Transverse colon (tissue), 4 donors: ENCODE results near the gene FAM47E. TPM values are rescaled to one million over a fixed set of nuclear protein-coding genes. Genes with fewer than 3 reads are reported as not detected.

Experiments
- DNase-seq: peaks from one replicate; pipeline ENCODE4 v3.0.0-alpha.2; 2019
- H3K27ac ChIP-seq, 4 donors: fragments of 200-600 bp; sonication (generic); 2 replicates each; pipeline ENCODE4 v1.5.1; 2016 to 2018; ENCODE audit warnings: inconsistent platforms in 4 of 4
- H3K27me3 ChIP-seq: fragments of 200-600 bp; sonication (generic); 2 replicates; pipeline ENCODE4 v1.5.1; 2017; ENCODE audit warnings: inconsistent platforms
- H3K36me3 ChIP-seq, 4 donors: fragments of 200-600 bp; sonication (generic); 2 replicates each; pipeline ENCODE4 v1.5.1; 2017 to 2019; ENCODE audit warnings: inconsistent platforms in 4 of 4
- H3K4me1 ChIP-seq, 4 donors: fragments of 200-600 bp; sonication (generic); 2 replicates each; pipeline ENCODE4 v1.5.1; 2017 to 2020; ENCODE audit warnings: inconsistent platforms in 4 of 4
- H3K4me3 ChIP-seq, 4 donors: fragments of 200-600 bp; sonication (generic); 1 replicate in 1 of 4; 2 replicates in 3 of 4; pipeline versions ENCODE4 v1.5.1 to v1.6.1; 2017 to 2019; ENCODE audit warnings: inconsistent platforms in 4 of 4
- H3K9me3 ChIP-seq, 2 donors: fragments of 200-600 bp; sonication (generic); 2 replicates each; pipeline ENCODE4 v1.5.1; 2017 to 2019; ENCODE audit warnings: inconsistent platforms in 2 of 2
- EP300 ChIP-seq: sonication (generic); formaldehyde crosslinking; IDR thresholded peaks from one replicate; pipeline ENCODE4 v1.6.1; 2017; ENCODE audit warnings: antibody characterized with exemption, low read depth
- POLR2A ChIP-seq: fragments of 450-650 bp; IDR thresholded peaks from one replicate; pipeline ENCODE4 v1.6.1; 2016; ENCODE audit warnings: antibody characterized with exemption, mild to moderate bottlenecking, moderate library complexity
- POLR2AphosphoS5 ChIP-seq, 3 donors: sonication (generic); formaldehyde crosslinking; IDR thresholded peaks; one replicate each; pipeline ENCODE4 v1.6.1; 2016; ENCODE audit warnings: antibody characterized with exemption in 3 of 3
- WGBS, 2 donors: methylation state at CpG; one replicate each; pipeline ENCODE4 v1.1.5; 2018; ENCODE audit warnings: low coverage in 1 of 2; 5-methylcytosine and 5-hydroxymethylcytosine counted together
- in situ Hi-C, 4 donors: fragments of 200-750 bp; cut with MboI; loops; one replicate each; pipeline versions ENCODE4 v1.15.0 to v1.15.1; 2017; ENCODE audit warnings: low sequenced_read_pairs in 3 of 4, low pct_ligation_motif_present in 1 of 4, low pct_unique_long_range_greater_than_20kb in 1 of 4
- intact Hi-C: fragments of 100-400 bp; cut with DNase I; formaldehyde crosslinking; loops from one replicate; pipeline ENCODE4 v1.15.1; 2023; ENCODE audit warnings: low total_unique reads
- total RNA-seq, 4 donors: library from RNA; depleted of rRNA; stranded (reverse); fragments of >200 nt; gene quantifications; one replicate each; pipeline ENCODE4 v1.1.0, GENCODE V29; 2016
- TF ChIP-seq, protein P1 (sequence below), 5 experiments: fragments of 200-600 bp in 3 of 5; fragments of 450-650 bp in 2 of 5; sonication (generic) in 3 of 5; IDR thresholded peaks; 1 replicate in 2 of 5; 2 replicates in 3 of 5; pipeline ENCODE4 v1.5.1; 2016 to 2017; ENCODE audit warnings: antibody characterized with exemption in 5 of 5, inconsistent platforms in 3 of 5, mild to moderate bottlenecking in 2 of 5, moderate library complexity in 1 of 5

Gene FAM47E
- total RNA-seq, 4 donors from 2014 or later = 0.20 to 7.8 (median 2.8) TPM

DNA sequence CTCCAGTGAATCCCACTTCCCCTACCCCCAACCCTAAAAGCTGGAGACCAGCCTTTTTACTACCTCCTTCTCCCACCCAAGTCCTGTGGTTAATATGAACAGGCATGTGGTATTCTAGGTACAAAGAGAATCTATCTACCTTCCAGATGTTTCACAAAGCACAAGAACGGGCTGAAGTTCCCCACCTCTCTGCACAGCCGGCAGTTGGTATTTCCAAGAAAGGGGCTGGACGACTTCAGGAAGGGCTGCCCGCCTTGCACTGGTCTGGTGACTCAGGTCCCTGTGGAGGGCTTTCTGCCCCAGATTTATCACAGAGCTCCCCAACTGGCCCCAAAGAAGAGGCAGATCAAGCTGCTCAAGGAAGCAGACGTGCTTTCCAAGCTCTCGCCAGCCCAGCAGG lies 4.5 kb downstream of the FAM47E start:
- Histone ChIP-seq H3K36me3 (no peaks in the 10 kb centered on the region), H3K27me3 (peaks cover 3% of the 10 kb centered on the region), H3K4me1 (peaks cover 0 to 9% (median 3%) of the 10 kb centered on the region in 4 donors), H3K9me3 (no peaks in the 10 kb centered on the region), H3K27ac (no peak overlapping the region), H3K4me3 (no peak overlapping the region)
- WGBS, 2 donors = 82% methylated on average over 6 of the region's 6 CpGs; no CpG with 5 or more reads in 1 of the 2 donors
- intact Hi-C loops = no loop called here
- DNase-seq = no peak
- TF ChIP-seq EP300 (no peak), POLR2AphosphoS5 (IDR thresholded peaks at IDR 0.05) (no peak), POLR2A (no peak)
- TF ChIP-seq, protein P1, sequence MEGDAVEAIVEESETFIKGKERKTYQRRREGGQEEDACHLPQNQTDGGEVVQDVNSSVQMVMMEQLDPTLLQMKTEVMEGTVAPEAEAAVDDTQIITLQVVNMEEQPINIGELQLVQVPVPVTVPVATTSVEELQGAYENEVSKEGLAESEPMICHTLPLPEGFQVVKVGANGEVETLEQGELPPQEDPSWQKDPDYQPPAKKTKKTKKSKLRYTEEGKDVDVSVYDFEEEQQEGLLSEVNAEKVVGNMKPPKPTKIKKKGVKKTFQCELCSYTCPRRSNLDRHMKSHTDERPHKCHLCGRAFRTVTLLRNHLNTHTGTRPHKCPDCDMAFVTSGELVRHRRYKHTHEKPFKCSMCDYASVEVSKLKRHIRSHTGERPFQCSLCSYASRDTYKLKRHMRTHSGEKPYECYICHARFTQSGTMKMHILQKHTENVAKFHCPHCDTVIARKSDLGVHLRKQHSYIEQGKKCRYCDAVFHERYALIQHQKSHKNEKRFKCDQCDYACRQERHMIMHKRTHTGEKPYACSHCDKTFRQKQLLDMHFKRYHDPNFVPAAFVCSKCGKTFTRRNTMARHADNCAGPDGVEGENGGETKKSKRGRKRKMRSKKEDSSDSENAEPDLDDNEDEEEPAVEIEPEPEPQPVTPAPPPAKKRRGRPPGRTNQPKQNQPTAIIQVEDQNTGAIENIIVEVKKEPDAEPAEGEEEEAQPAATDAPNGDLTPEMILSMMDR (IDR thresholded peaks at IDR 0.05) = no peak
- in situ Hi-C loops = no loop called here

DNA sequence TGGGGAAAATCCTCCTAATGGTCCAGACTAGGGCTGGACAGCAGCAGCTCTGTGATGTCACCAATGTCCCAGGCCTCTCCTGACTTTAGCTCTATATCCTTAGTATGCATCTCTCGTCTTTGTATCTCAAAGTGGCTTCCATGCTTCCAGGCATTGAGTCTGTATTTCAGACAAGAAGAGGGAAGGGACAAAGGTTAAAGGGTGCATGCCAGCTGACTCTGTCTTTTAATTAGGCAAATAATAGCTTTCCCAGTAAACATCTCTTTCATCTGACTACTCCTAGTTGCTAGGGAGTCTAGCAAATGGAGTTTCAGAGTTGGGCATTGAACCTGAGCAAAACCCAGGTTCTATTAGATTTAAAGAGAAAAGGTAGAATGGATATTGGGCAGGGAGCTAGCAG lies 5.4 kb downstream of the FAM47E start:
- Histone ChIP-seq H3K36me3 (no peaks in the 10 kb centered on the region), H3K27ac (no peak overlapping the region), H3K4me1 (peaks cover 0 to 2% (median under 1%) of the 10 kb centered on the region in 4 donors), H3K27me3 (peaks cover 3% of the 10 kb centered on the region), H3K9me3 (no peaks in the 10 kb centered on the region), H3K4me3 (no peak overlapping the region)
- no peak for TF ChIP-seq EP300
- no peak for TF ChIP-seq POLR2A
- no peak for TF ChIP-seq POLR2AphosphoS5 (IDR thresholded peaks at IDR 0.05)
- TF ChIP-seq, protein P1 (IDR thresholded peaks at IDR 0.05) = no peak
- no peak for DNase-seq
- in situ Hi-C loops (no loop called here), intact Hi-C loops (no loop called here)
- WGBS, 2 donors = 81% methylated on average over 1 of the region's 1 CpG; no CpG with 5 or more reads in 1 of the 2 donors

DNA sequence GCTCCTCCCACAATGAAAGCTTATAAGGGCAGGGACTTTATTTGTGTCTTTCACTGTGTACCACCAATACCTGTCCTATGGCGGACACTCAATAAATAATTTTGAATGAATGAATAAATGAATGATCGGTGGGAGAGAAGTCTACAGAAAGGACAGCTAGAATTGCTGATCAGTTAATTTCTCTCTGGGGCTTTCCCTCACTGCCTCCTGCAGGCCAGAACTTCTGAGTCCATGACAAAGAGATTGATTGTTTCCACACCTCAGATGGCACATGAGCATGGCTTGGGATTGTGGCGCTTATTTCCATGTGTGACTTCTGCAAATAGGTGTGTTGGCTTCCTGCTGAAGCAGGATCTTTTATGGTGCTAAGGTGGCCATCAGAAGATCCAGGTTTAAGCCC lies 6.3 kb downstream of the FAM47E start:
- Histone ChIP-seq H3K27me3 (no peaks in the 10 kb centered on the region), H3K4me3 (no peak overlapping the region), H3K9me3 (no peaks in the 10 kb centered on the region), H3K36me3 (no peaks in the 10 kb centered on the region), H3K4me1 (no peaks in the 10 kb centered on the region), H3K27ac (no peak overlapping the region)
- DNase-seq = no peak
- TF ChIP-seq POLR2A (no peak), POLR2AphosphoS5 (IDR thresholded peaks at IDR 0.05) (no peak), EP300 (no peak)
- TF ChIP-seq, protein P1 (IDR thresholded peaks at IDR 0.05) = no peak
- intact Hi-C loops (no loop called here), in situ Hi-C loops (no loop called here)
- WGBS, 2 donors = 81 to 91% methylated on average over 2 to 3 of the region's 3 CpGs

DNA sequence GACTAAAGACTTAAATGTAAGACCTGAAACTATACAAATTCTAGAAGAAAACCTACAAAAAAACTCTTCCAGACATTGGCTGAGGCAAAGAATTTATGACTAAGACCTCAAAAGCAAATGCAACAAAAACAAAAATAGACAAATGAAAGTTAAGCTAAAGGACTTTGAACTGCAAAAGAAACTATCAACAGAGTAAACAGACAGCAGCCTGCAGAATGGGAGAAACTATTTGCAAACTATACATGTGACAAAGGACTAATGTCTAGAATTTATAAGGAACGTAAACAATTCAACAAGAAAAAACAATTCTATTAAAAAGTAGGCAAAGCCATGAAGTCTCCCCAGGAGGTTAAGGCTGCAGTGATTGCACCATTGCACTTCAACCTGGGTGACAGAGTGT lies 9.1 kb downstream of the FAM47E start:
- in situ Hi-C loops (no loop called here), intact Hi-C loops (no loop called here)
- TF ChIP-seq EP300 (no peak), POLR2AphosphoS5 (IDR thresholded peaks at IDR 0.05) (no peak), POLR2A (no peak)
- TF ChIP-seq, protein P1 (IDR thresholded peaks at IDR 0.05) = no peak
- Histone ChIP-seq H3K4me3 (no peak overlapping the region), H3K4me1 (no peaks in the 10 kb centered on the region), H3K27ac (no peak overlapping the region), H3K9me3 (no peaks in the 10 kb centered on the region), H3K36me3 (no peaks in the 10 kb centered on the region), H3K27me3 (no peaks in the 10 kb centered on the region)
- WGBS, 2 donors = 45 to 80% methylated on average over 1 of the region's 1 CpG
- DNase-seq = no peak
